GM12801 (cell line): ENCODE data around the gene ENPP1.

Experiments
- TF ChIP-seq, protein P1 (sequence below): IDR thresholded peaks from one replicate; pipeline ENCODE4 v1.5.1; 2011; ENCODE audit warnings: control low read depth; ENCODE audit not compliant: insufficient read length; ENCODE audit errors: extremely low read depth

ENPP1 gene

DNA sequence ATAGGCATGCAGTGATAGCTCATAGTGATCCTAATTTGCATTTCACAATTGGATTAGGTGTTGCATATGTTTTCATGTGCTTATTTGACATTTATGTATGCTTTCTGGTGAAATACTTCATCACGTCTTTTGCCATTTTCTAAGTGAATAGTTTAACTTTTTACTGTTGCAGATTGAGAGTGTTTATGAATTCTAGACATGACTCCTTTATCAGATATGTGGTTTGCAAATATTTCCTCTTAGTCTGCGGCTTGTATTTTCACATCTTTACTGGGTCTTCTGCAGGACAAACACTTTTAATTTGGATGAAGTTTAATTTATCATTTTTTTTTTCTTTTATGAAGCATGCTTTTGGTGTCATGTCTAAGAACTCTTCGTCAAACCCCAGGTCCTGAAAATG is 104.1 kb downstream of the ENPP1 start:
- TF ChIP-seq, protein P1, sequence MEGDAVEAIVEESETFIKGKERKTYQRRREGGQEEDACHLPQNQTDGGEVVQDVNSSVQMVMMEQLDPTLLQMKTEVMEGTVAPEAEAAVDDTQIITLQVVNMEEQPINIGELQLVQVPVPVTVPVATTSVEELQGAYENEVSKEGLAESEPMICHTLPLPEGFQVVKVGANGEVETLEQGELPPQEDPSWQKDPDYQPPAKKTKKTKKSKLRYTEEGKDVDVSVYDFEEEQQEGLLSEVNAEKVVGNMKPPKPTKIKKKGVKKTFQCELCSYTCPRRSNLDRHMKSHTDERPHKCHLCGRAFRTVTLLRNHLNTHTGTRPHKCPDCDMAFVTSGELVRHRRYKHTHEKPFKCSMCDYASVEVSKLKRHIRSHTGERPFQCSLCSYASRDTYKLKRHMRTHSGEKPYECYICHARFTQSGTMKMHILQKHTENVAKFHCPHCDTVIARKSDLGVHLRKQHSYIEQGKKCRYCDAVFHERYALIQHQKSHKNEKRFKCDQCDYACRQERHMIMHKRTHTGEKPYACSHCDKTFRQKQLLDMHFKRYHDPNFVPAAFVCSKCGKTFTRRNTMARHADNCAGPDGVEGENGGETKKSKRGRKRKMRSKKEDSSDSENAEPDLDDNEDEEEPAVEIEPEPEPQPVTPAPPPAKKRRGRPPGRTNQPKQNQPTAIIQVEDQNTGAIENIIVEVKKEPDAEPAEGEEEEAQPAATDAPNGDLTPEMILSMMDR = no peak

DNA sequence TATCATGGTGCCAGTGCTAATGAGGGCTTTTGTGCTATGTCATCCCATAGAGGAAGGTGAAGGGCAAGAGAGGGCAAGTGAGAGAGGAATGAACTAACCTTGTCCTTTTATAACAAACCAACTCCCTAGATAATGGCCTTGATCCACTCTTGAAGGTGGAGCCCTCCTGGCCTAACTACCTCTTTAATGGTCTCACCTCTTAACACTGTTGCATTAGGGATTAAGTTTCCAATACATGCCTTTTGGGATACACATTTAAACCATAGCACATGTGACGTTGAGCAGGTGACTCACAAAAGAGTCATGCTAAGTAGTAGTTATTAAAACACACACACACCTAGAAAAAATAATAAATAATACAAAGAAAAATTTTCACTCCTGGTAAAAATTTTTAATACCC is 106.4 kb downstream of the ENPP1 start:
- TF ChIP-seq, protein P1 = no peak

- TF ChIP-seq, protein P1 = no peak
These were observed 107.3 kb downstream of the ENPP1 start for GRCh38 chr6:131914967-131915751.

DNA sequence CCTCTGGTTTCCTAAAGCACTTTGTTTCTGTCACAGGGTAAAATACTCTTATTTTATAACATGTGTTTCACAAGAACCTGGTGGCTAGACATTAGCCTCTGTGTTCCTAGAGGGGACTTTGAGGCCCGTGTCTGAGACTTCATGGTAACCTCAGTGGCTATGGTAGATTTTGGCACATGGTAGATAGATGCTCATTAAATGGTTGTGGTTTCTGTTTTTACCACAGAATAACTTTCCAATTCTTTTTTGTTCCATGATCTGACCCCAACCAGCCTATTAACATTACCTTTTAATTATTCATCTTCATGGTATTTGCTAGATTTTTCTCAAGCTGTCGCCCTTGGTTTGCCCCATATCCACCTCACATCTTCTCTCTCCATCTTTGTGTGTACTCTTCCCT is 109.0 kb downstream of the ENPP1 start:
- TF ChIP-seq, protein P1 = no peak

DNA sequence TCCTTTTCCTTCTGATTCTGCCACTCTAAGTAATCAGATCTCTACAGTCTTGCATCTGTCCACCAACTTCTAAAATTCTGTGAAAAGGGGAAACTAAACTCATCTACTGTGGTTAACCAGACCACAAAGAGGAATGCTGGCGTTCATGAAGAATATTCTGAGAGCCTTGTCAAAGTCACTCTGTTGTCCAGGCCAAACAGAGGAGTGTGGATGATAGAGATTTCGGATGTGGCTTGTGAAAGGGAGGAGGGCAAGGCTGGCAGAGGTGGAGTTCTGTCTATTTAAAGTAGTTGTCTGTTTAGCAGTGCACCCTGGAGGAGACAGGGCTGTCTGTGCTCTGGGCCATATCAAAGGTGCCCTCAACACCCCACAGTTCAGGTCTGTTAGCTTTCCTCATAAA is 109.5 kb downstream of the ENPP1 start:
- TF ChIP-seq, protein P1 = no peak

- TF ChIP-seq, protein P1 = no peak
These were observed 110.2 kb downstream of the ENPP1 start for GRCh38 chr6:131917763-131918649.

- TF ChIP-seq, protein P1 = no peak
These were observed 111.0 kb downstream of the ENPP1 start for GRCh38 chr6:131918650-131919355.
